Measurements from ENCODE around the gene SETBP1. TPM values are rescaled to one million over a fixed set of nuclear protein-coding genes. Genes with fewer than 3 reads are reported as not detected.
A peak's percentile ranks its signal among the peaks of the same experiment; 100 is the strongest.

The SETBP1 gene
- total and polyA plus RNA-seq, 8 donors: 19.7 to 27.5 (median 21.5) TPM

DNA sequence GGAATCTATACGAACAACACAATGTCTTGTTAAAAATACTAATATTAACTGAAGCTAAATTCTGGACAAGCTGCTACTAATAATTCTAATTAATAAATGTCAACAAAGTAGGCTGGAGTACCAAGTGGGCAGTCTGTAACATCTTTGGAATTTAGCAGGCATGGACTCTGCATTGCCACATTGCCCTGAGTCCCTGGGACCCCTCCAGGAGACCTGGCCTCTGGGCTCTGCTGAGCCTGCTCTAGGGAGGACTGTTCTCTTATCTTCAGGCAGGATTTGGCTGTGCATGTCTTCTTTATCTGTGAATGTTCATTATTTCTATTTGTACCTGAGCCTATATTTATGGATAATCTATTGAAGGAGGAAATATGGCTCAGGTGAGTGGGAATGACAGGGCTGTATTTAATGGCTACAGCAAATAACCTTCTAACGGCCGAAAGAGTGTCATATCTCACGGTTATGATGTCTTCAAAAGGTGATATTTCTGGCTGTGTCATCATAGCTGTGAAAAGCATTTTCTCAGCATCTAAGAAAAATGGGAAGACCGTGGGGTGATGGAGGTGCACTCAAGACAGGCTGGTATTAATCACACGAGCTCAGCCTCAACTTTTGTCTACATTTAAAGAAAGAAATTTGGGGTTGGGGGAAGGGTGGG is 28.6 kb upstream of the SETBP1 start:
- no peaks in the 10 kb centered on the region for H3K36me3 ChIP-seq
- no peaks in the 10 kb centered on the region for H3K4me1 ChIP-seq
- DNase-seq: no peak
- no peaks in the 10 kb centered on the region for H3K9me3 ChIP-seq
- intact Hi-C loops (cut with DNase I): no loop called here
- H3K4me3 ChIP-seq: no peak overlapping the region
- no peaks in the 10 kb centered on the region for H3K27me3 ChIP-seq
- peak overlapping the region; percentile 21 to 34 for H3K27ac ChIP-seq
- ATAC-seq: no peak
- TF ChIP-seq CTCF (IDR thresholded peaks at IDR 0.05): no peak

DNA sequence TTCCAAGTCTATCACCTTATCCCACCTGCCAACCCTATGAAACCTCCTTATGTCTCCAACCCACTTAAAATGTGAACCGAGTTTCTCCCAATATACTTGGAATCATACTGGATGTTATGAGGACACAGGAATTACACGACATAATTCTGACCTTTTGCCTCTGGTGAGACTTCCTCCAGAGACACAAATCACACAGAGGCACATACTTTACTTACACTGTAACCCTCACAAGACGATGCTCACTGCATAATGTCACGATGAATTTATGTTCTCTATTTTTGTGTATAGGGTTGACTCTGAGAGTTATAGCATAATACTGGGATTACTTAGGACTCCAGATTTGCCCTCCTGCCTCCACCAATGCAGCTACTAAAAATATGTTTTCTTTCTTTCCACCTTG is 28.0 kb upstream of the SETBP1 start:
- H3K27ac ChIP-seq: no peak overlapping the region
- H3K4me3 ChIP-seq: no peak overlapping the region
- no peak for TF ChIP-seq CTCF (IDR thresholded peaks at IDR 0.05)
- H3K27me3 ChIP-seq: no peaks in the 10 kb centered on the region
- ATAC-seq (no peak), DNase-seq (no peak)
- intact Hi-C loops (cut with DNase I): no loop called here
- H3K9me3 ChIP-seq: no peaks in the 10 kb centered on the region
- H3K36me3 ChIP-seq: no peaks in the 10 kb centered on the region
- no peaks in the 10 kb centered on the region for H3K4me1 ChIP-seq

DNA sequence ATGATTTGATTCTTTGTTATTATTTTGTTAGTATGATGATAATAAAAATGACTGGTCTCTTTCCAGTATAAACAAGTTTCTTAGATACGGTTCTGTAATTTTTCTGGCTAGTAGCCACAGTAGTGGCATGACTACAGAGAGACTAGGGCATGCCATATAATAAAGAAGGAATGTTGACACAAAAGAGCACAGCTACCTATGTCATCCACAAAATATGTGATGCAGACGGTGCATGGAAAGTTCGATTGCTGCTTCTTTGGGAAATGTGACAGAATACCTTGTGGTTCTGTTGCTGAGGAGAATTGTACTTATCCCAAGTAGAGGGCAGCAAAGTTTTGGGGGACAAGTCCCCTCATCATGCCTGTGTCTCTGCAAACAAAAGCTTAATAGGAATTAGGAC is 26.1 kb upstream of the SETBP1 start:
- intact Hi-C loops (cut with DNase I): no loop called here
- peak; percentile 37 for ATAC-seq

GRCh38 chr18:44655435-44655834 is 25.3 kb upstream of the SETBP1 start:
- no peak for ATAC-seq
- intact Hi-C loops (cut with DNase I): no loop called here

More for the DNA sequence above, 26.1 kb upstream of the SETBP1 start:
- Histone ChIP-seq H3K27me3 (no peaks in the 10 kb centered on the region), H3K4me1 (no peaks in the 10 kb centered on the region), H3K9me3 (no peaks in the 10 kb centered on the region), H3K27ac (no peak overlapping the region), H3K36me3 (no peaks in the 10 kb centered on the region), H3K4me3 (no peak overlapping the region)
- no peak for TF ChIP-seq CTCF (IDR thresholded peaks at IDR 0.05)
- no peak for DNase-seq

DNA sequence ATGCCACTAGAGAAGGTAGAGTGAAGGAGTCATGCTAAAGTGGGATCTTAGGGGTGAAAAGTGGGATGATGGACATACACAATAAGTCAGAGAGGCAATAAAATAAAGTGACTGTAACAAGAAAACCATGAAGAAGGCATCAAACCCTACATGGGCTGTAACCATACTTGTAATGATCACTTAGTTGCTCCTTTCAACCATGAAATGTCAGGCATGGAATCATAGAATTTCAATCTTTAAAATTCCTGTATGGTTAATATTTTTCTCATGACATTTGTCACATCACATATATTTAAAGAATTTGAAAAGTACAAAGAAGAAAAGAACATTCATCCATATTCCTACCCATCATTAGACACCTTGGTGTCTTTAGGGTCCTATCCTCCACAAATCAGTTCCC is 20.9 kb upstream of the SETBP1 start:
- H3K27ac ChIP-seq: no peak overlapping the region
- H3K4me1 ChIP-seq: no peaks in the 10 kb centered on the region
- ATAC-seq (no peak), DNase-seq (no peak)
- H3K27me3 ChIP-seq: no peaks in the 10 kb centered on the region
- no peaks in the 10 kb centered on the region for H3K9me3 ChIP-seq
- no peaks in the 10 kb centered on the region for H3K36me3 ChIP-seq
- H3K4me3 ChIP-seq: no peak overlapping the region
- no peak for TF ChIP-seq CTCF (IDR thresholded peaks at IDR 0.05)
- intact Hi-C loops (cut with DNase I): no loop called here

More at GRCh38 chr18:44655435-44655834, 25.3 kb upstream of the SETBP1 start:
- H3K4me1 ChIP-seq: no peaks in the 10 kb centered on the region
- no peaks in the 10 kb centered on the region for H3K9me3 ChIP-seq
- no peak for DNase-seq
- H3K4me3 ChIP-seq: no peak overlapping the region
- TF ChIP-seq CTCF (IDR thresholded peaks at IDR 0.05): no peak
- H3K27me3 ChIP-seq: no peaks in the 10 kb centered on the region
- no peak overlapping the region for H3K27ac ChIP-seq
- H3K36me3 ChIP-seq: no peaks in the 10 kb centered on the region

All from left lung (tissue), 10 donors.